Mucosa of descending colon (tissue), 3 donors: ENCODE results near the gene TPP1. TPM values are rescaled to one million over a fixed set of nuclear protein-coding genes. Genes with fewer than 3 reads are reported as not detected.

Experiments used
- ATAC-seq: fragments of 200-7000 bp; cut with Tn5 transposase; one replicate; pipeline ENCODE4 v1.9.1; 2020; ENCODE audit warnings: mild to moderate bottlenecking, moderate library complexity
- DNase-seq, 3 donors: peaks; one replicate each; pipeline ENCODE4 v3.0.0-alpha.2; 2020
- H3K36me3 ChIP-seq: fragments of 200-600 bp; one replicate; pipeline ENCODE4 v1.8.0; 2021; ENCODE audit warnings: low read depth, mild to moderate bottlenecking
- H3K4me1 ChIP-seq: fragments of 200-600 bp; one replicate; pipeline ENCODE4 v1.8.0; 2021; ENCODE audit warnings: low read depth, mild to moderate bottlenecking
- H3K4me3 ChIP-seq: fragments of 200-600 bp; one replicate; pipeline ENCODE4 v1.8.0; 2021; ENCODE audit warnings: mild to moderate bottlenecking
- H3K9me3 ChIP-seq: fragments of 200-600 bp; one replicate; pipeline ENCODE4 v1.8.0; 2021; ENCODE audit warnings: mild to moderate bottlenecking
- CTCF ChIP-seq: fragments of 200-600 bp; IDR thresholded peaks from one replicate; pipeline ENCODE4 v1.8.0; 2022; ENCODE audit warnings: antibody characterized with exemption, mild to moderate bottlenecking
- intact Hi-C, 2 donors: fragments of 100-400 bp; cut with DNase I in 1 of 2; cut with micrococcal nuclease in 1 of 2; formaldehyde crosslinking; loops; one replicate each; pipeline versions ENCODE4 v1.11.0 to v1.11.1; 2022; cut with DNase I, micrococcal nuclease
- total RNA-seq, 3 donors: library from RNA; stranded (reverse); fragmentation: NEBNext Ultra II Directional in 2 of 3; extraction: Animal tissue kit (Norgen Biotek cat#: 25700) in 2 of 3; gene quantifications; one replicate each; pipeline versions ENCODE4 v1.2.1 to v1.2.4, GENCODE V29; 2021 to 2023
- donor health status: DM: no; HTN: no; CAD: no; lungs with moderate emphysema.
- donor health status: DM: no; HTN: no; CAD: no.
- donor health status: DM: no; HTN: yes; CAD: no.

The TPP1 gene
- total RNA-seq, 3 donors from 2014 or later, result 86.4 to 116 (median 93.8) TPM

GRCh38 chr11:6663794-6664469 is 44.7 kb upstream of the TPP1 start:
- no peak for TF ChIP-seq CTCF
- intact Hi-C loops, result no loop called here
- no peaks in the 10 kb centered on the region for H3K9me3 ChIP-seq

GRCh38 chr11:6660712-6661111 is 41.5 kb upstream of the TPP1 start:
- no peaks in the 10 kb centered on the region for H3K9me3 ChIP-seq
- H3K36me3 ChIP-seq, result no peaks in the 10 kb centered on the region
- intact Hi-C loops, result no loop called here
- ATAC-seq (no peak), DNase-seq (no peak)
- no peaks in the 10 kb centered on the region for H3K4me1 ChIP-seq
- no peak overlapping the region for H3K4me3 ChIP-seq
- TF ChIP-seq CTCF, result no peak

More at GRCh38 chr11:6663794-6664469, 44.7 kb upstream of the TPP1 start:
- Histone ChIP-seq H3K36me3 (no peaks in the 10 kb centered on the region), H3K4me1 (no peaks in the 10 kb centered on the region), H3K4me3 (no peak overlapping the region)
- ATAC-seq (no peak), DNase-seq (no peak)

GRCh38 chr11:6658647-6659046 is 39.4 kb upstream of the TPP1 start:
- intact Hi-C loops, result no loop called here

GRCh38 chr11:6657346-6657745 is 38.1 kb upstream of the TPP1 start:
- ATAC-seq, result no peak
- Histone ChIP-seq H3K4me1 (no peaks in the 10 kb centered on the region), H3K36me3 (no peaks in the 10 kb centered on the region), H3K9me3 (no peaks in the 10 kb centered on the region), H3K4me3 (no peak overlapping the region)
- TF ChIP-seq CTCF, result no peak
- DNase-seq, result no peak
- intact Hi-C loops, result no loop called here

More at GRCh38 chr11:6658647-6659046, 39.4 kb upstream of the TPP1 start:
- Histone ChIP-seq H3K4me3 (no peak overlapping the region), H3K4me1 (no peaks in the 10 kb centered on the region), H3K9me3 (no peaks in the 10 kb centered on the region), H3K36me3 (no peaks in the 10 kb centered on the region)
- DNase-seq, result no peak
- no peak for ATAC-seq
- no peak for TF ChIP-seq CTCF

GRCh38 chr11:6656936-6657335 is 37.7 kb upstream of the TPP1 start:
- DNase-seq (no peak), ATAC-seq (no peak)
- no peaks in the 10 kb centered on the region for H3K4me1 ChIP-seq
- intact Hi-C loops, result no loop called here
- no peaks in the 10 kb centered on the region for H3K36me3 ChIP-seq
- H3K9me3 ChIP-seq, result no peaks in the 10 kb centered on the region
- H3K4me3 ChIP-seq, result no peak overlapping the region
- TF ChIP-seq CTCF, result no peak

- Histone ChIP-seq H3K36me3 (no peaks in the 10 kb centered on the region), H3K4me3 (no peak overlapping the region), H3K4me1 (no peaks in the 10 kb centered on the region), H3K9me3 (no peaks in the 10 kb centered on the region)
- TF ChIP-seq CTCF, result no peak
- intact Hi-C loops, result no loop called here
- ATAC-seq, result no peak
- DNase-seq, result no peak
Observed at GRCh38 chr11:6656584-6656915, 37.3 kb upstream of the TPP1 start.
